ENCODE results near the gene CLDN9.

Gene CLDN9

GRCh38 chr16:3001316-3001715 is 11.4 kb upstream of the CLDN9 start:
- Histone ChIP-seq H3K79me2 (ENCODE audit: control insufficient read depth, low read length) (no peaks in the 10 kb centered on the region), H3K4me2 (ENCODE audit: low read length) (no peak overlapping the region), H3F3A (ENCODE audit: control insufficient read depth, insufficient read depth) (no peaks in the 10 kb centered on the region), H3K27me3 (ENCODE audit: control insufficient read depth, low read length) (peaks cover 42% of the 10 kb centered on the region), H4K20me1 (ENCODE audit: control insufficient read depth, insufficient read depth, low read depth, low read length) (no peaks in the 10 kb centered on the region), H3K9me2 (replicated peaks; ENCODE audit: control insufficient read depth, low read length) (no peaks in the 10 kb centered on the region), H3K27ac (ENCODE audit: low read depth, low read length) (no peak overlapping the region), H3K9me3 (ENCODE audit: control insufficient read depth, insufficient read depth, low read length) (no peaks in the 10 kb centered on the region), H3K36me3 (ENCODE audit: control insufficient read depth, low read length) (no peaks in the 10 kb centered on the region), H3K4me3 (ENCODE audit: low read length) (no peak overlapping the region), H3K4me1 (ENCODE audit: control insufficient read depth, low read length) (peaks cover 4% of the 10 kb centered on the region; the same call in 1 of the 2 replicates)
- TF ChIP-seq CTCF (IDR thresholded peaks at IDR 0.05; ENCODE audit: low read depth, low read length, poor library complexity, severe bottlenecking) (no peak), EZH2phosphoT487 (IDR thresholded peaks at IDR 0.05; ENCODE audit: borderline replicate concordance, low read length) (no peak)

GRCh38 chr16:3003582-3004270 is 9.0 kb upstream of the CLDN9 start:
- Histone ChIP-seq H3K4me1 (ENCODE audit: control insufficient read depth, low read length) (peaks cover 21% of the 10 kb centered on the region), H3K27me3 (ENCODE audit: control insufficient read depth, low read length) (peaks cover 47% of the 10 kb centered on the region), H3K9me3 (ENCODE audit: control insufficient read depth, insufficient read depth, low read length) (no peaks in the 10 kb centered on the region), H3K4me2 (ENCODE audit: low read length) (peak overlapping the region; percentile 31), H4K20me1 (ENCODE audit: control insufficient read depth, insufficient read depth, low read depth, low read length) (no peaks in the 10 kb centered on the region), H3K27ac (ENCODE audit: low read depth, low read length) (no peak overlapping the region), H3K79me2 (ENCODE audit: control insufficient read depth, low read length) (no peaks in the 10 kb centered on the region), H3K4me3 (ENCODE audit: low read length) (peak overlapping the region; percentile 42), H3K9me2 (replicated peaks; ENCODE audit: control insufficient read depth, low read length) (no peaks in the 10 kb centered on the region), H3K36me3 (ENCODE audit: control insufficient read depth, low read length) (no peaks in the 10 kb centered on the region), H3F3A (ENCODE audit: control insufficient read depth, insufficient read depth) (no peaks in the 10 kb centered on the region)
- TF ChIP-seq CTCF (IDR thresholded peaks at IDR 0.05; ENCODE audit: low read depth, low read length, poor library complexity, severe bottlenecking) (peak; percentile 72), EZH2phosphoT487 (IDR thresholded peaks at IDR 0.05; ENCODE audit: borderline replicate concordance, low read length) (no peak)

- Histone ChIP-seq H3K9me2 (replicated peaks; ENCODE audit: control insufficient read depth, low read length) (no peaks in the 10 kb centered on the region), H3K79me2 (ENCODE audit: control insufficient read depth, low read length) (no peaks in the 10 kb centered on the region), H3K4me3 (ENCODE audit: low read length) (no peak overlapping the region), H3K27me3 (ENCODE audit: control insufficient read depth, low read length) (peaks cover 45% of the 10 kb centered on the region), H4K20me1 (ENCODE audit: control insufficient read depth, insufficient read depth, low read depth, low read length) (no peaks in the 10 kb centered on the region), H3F3A (ENCODE audit: control insufficient read depth, insufficient read depth) (no peaks in the 10 kb centered on the region), H3K4me2 (ENCODE audit: low read length) (no peak overlapping the region), H3K27ac (ENCODE audit: low read depth, low read length) (no peak overlapping the region), H3K36me3 (ENCODE audit: control insufficient read depth, low read length) (no peaks in the 10 kb centered on the region), H3K4me1 (ENCODE audit: control insufficient read depth, low read length) (peaks cover 21% of the 10 kb centered on the region), H3K9me3 (ENCODE audit: control insufficient read depth, insufficient read depth, low read length) (no peaks in the 10 kb centered on the region)
- TF ChIP-seq CTCF (IDR thresholded peaks at IDR 0.05; ENCODE audit: low read depth, low read length, poor library complexity, severe bottlenecking) (no peak), EZH2phosphoT487 (IDR thresholded peaks at IDR 0.05; ENCODE audit: borderline replicate concordance, low read length) (no peak)
Measured at GRCh38 chr16:3004319-3004718, 8.4 kb upstream of the CLDN9 start.
